Dermis blood vessel endothelial cell (primary cell): ENCODE results near the gene EMCN. TPM values are rescaled to one million over a fixed set of nuclear protein-coding genes. Genes with fewer than 3 reads are reported as not detected.
A peak's percentile ranks its signal among the peaks of the same experiment; 100 is the strongest.
"Not testable (repeated sequence)": the region's sequence is repeated elsewhere in the genome, so short reads cannot be mapped to it uniquely, and the experiment has no call there.

Experiments used
- DNase-seq: peaks from one replicate; pipeline ENCODE4 v3.0.0; 2010
- total RNA-seq: library from RNA; depleted of rRNA; stranded (reverse); fragments of >200 nt; gene quantifications from 2 replicates; pipeline ENCODE4 v1.2.3, GENCODE V29; 2014

The EMCN gene
- total RNA-seq, 1 donor from 2014 or later, result 127 TPM

- peak; percentile 32 for DNase-seq
These were observed 145.4 kb downstream of the EMCN start for GRCh38 chr4:100372432-100372831.

GRCh38 chr4:100369871-100370270, 148.0 kb downstream of the EMCN start:
- DNase-seq, result no peak

- DNase-seq, result peak; percentile 63
These were observed 150.4 kb downstream of the EMCN start for GRCh38 chr4:100367451-100367850.

- DNase-seq, result no peak
These were observed 151.6 kb downstream of the EMCN start for GRCh38 chr4:100366213-100366612.

- peak; percentile 67 for DNase-seq
These were observed 155.5 kb downstream of the EMCN start for GRCh38 chr4:100362366-100362765.

- no peak for DNase-seq
These were observed 156.5 kb downstream of the EMCN start for GRCh38 chr4:100361336-100361735.

- DNase-seq, result no peak
These were observed 157.6 kb downstream of the EMCN start for GRCh38 chr4:100360211-100360610.

GRCh38 chr4:100359441-100359840, 158.4 kb downstream of the EMCN start:
- DNase-seq, result no peak

- no peak for DNase-seq
These were observed 160.3 kb downstream of the EMCN start for GRCh38 chr4:100357542-100357941.

- DNase-seq, result no peak
These were observed 161.7 kb downstream of the EMCN start for GRCh38 chr4:100356172-100356571.

- not testable (repeated sequence) for DNase-seq
These were observed 165.5 kb downstream of the EMCN start for GRCh38 chr4:100352352-100352751.

- peak; percentile 72 for DNase-seq
These were observed 169.3 kb downstream of the EMCN start for GRCh38 chr4:100348473-100348872.

- no peak for DNase-seq
These were observed 170.6 kb downstream of the EMCN start for GRCh38 chr4:100347241-100347640.

- no peak for DNase-seq
These were observed 172.2 kb downstream of the EMCN start for GRCh38 chr4:100345585-100345984.
